ENCODE data around the gene PIP4K2C.

- TF ChIP-seq GATA2 (IDR thresholded peaks at IDR 0.05; ENCODE audit: low read depth, low read length): no peak
- TF ChIP-seq GATA3 (IDR thresholded peaks at IDR 0.05; ENCODE audit: low read depth, low read length): no peak
These were observed 28.6 kb downstream of the PIP4K2C start for GRCh38 chr12:57619434-57620244.

Data from SH-SY5Y (cell line).